Articular chondrocyte of knee joint (primary cell): ENCODE results near the gene AP3B2. TPM values are rescaled to one million over a fixed set of nuclear protein-coding genes. Genes with fewer than 3 reads are reported as not detected.

Experiments used
- total RNA-seq: library from RNA; depleted of rRNA; stranded (reverse); fragments of >200 nt; gene quantifications from 2 replicates; pipeline ENCODE4 v1.2.3, GENCODE V29; 2012

The AP3B2 gene, protein sequence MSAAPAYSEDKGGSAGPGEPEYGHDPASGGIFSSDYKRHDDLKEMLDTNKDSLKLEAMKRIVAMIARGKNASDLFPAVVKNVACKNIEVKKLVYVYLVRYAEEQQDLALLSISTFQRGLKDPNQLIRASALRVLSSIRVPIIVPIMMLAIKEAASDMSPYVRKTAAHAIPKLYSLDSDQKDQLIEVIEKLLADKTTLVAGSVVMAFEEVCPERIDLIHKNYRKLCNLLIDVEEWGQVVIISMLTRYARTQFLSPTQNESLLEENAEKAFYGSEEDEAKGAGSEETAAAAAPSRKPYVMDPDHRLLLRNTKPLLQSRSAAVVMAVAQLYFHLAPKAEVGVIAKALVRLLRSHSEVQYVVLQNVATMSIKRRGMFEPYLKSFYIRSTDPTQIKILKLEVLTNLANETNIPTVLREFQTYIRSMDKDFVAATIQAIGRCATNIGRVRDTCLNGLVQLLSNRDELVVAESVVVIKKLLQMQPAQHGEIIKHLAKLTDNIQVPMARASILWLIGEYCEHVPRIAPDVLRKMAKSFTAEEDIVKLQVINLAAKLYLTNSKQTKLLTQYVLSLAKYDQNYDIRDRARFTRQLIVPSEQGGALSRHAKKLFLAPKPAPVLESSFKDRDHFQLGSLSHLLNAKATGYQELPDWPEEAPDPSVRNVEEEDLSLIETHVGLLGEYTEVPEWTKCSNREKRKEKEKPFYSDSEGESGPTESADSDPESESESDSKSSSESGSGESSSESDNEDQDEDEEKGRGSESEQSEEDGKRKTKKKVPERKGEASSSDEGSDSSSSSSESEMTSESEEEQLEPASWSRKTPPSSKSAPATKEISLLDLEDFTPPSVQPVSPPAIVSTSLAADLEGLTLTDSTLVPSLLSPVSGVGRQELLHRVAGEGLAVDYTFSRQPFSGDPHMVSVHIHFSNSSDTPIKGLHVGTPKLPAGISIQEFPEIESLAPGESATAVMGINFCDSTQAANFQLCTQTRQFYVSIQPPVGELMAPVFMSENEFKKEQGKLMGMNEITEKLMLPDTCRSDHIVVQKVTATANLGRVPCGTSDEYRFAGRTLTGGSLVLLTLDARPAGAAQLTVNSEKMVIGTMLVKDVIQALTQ
- 1.0 and 1.4 TPM in 2 replicates for total RNA-seq

DNA sequence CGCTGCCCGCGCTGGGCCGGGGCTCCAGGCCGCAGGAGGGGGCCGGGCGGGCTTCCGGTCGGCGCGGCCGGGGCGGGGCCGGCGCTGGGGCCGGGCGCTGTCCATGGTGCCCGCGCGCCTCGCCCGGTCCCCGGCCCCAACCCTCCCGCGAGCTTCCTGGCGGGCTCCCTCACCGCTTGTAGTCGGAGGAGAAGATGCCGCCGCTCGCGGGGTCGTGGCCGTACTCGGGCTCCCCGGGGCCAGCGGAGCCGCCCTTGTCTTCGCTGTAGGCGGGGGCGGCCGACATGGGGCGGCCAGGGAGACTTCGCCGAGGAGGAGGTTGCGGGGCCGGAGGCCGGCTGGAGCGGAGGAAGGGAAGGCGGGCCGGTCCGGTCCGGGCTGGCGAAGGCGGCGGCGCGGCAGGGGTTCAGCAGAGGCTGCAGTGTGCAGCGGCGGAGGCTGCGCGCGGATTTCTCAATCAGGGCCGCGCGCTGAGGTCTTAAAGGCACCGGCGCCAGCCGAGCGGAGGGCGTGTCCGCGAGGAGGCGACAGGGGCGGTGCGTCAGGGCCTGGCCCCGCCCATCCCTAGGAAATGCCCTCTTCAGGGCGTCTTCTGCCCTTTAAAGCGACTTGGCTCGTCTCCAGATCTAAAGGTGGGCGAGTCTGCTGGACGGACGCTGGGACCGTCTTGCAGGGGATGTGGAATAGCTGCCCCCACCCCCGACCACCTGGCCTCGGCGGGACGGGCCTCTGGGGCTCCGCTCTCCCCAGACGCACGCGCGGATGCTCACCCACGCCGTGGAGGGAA lies at the start of gene AP3B2:
Gene AP3B2 (minus strand): TSS at position 455 of the 787 bp plus-strand sequence. CDS start 169 bp downstream, at position 286.

DNA sequence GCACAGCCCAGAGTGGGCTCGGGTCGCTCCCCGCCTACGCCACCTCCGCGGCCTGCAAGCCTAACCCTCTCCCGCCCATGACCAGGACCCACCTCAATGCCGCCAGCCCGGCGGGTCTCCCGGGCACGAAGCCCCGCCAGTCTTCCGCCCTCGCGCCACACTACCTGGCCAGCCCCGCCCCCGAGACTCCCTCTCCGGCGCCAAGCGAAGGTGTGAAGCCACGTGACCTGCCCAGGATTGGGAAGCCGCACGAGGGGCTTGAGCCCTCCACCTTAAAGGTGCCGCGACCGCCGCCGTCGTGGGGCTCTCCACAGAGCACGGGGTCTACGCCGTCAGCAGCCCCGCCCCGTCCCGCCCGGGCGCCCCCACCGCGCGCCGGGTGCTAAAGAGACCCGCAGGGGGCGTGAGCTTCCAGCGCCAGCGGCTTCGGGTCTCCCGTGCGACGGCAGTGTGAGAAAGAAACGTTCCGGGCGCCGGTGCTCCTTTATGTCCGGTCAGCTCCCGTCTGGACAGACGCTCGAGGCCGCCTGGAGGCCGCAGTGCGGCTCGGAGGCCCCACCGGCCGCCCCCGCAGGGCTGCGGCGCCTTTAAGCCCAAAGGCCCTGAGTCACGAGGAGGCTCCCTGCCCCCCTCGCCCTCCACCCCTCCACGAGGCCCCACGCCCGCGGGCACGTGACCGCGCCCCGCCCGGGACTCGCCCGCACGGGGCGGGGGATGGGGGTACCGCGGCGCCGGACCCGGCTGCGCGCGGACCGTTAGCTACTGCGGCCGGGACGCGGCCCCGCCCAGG lies 62.4 kb downstream of the AP3B2 start, which contains the start of gene CPEB1:
Gene CPEB1 (minus strand): TSS at position 319 of the 790 bp plus-strand sequence. CDS start 18,904 bp downstream, outside the sequence.

Other genes with a start within 250 kb of the AP3B2 start
- gene RPS17, start 169.4 kb downstream of the AP3B2 start, total RNA-seq: 1,179 and 1,708 TPM in 2 replicates
- gene CPEB1, start 62.5 kb downstream of the AP3B2 start, total RNA-seq: 30.2 and 36.4 TPM in 2 replicates
- under 0.01 TPM in 1 of 2 replicates, not detected in the other for gene FSD2, start 96.2 kb upstream of the AP3B2 start, total RNA-seq
- gene WHAMM, start 99.8 kb upstream of the AP3B2 start, total RNA-seq: 7.4 and 7.6 TPM in 2 replicates
- 6.8 and 10.7 TPM in 2 replicates for gene HOMER2, start 242.8 kb upstream of the AP3B2 start, total RNA-seq